HG02623 (cell line): ENCODE measurements around the gene HTRA1.

Source experiments
- ATAC-seq: cut with Tn5 transposase; IDR thresholded peaks from one replicate; pipeline ENCODE4 v1.9.1; 2021; ENCODE audit warnings: moderate library complexity; ENCODE audit not compliant: unreplicated experiment

Gene HTRA1

DNA sequence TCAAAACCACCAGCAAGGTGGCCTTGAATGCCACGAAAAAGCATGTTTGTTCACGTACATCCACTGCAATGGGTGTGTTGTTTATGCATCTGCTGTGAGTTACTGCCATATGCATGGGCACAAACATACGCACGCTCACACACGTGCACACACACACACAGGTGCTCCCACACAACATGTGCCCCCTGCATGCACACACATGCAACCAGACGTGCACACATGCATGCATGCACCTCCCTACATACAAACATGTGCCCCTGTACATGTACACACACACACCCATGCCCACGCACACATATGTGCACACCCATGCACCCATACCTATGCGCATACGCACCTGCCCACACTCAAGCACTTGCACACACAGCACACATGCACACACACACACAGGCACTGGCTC is 89.1 kb downstream of the HTRA1 start:
- no peak for ATAC-seq

DNA sequence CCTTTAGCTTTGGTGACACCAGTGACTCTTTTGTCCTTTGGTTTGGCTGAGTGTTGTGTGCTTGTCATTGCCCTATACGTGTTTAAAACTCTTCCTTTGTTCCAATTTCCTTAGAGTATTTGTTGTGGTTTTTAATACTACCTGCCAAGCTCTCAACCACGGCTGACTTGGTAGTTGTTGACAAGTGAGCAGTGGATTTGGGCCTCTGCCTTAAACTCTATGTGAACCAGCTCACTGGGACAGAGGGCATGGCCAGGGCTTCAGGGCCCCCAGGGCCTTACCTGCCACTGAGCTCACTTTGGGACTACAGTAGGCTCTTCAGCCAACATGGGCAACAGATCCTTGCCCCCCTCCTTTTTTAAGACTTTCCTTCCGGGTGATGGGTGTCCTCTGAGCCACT is 89.6 kb downstream of the HTRA1 start:
- no peak for ATAC-seq

DNA sequence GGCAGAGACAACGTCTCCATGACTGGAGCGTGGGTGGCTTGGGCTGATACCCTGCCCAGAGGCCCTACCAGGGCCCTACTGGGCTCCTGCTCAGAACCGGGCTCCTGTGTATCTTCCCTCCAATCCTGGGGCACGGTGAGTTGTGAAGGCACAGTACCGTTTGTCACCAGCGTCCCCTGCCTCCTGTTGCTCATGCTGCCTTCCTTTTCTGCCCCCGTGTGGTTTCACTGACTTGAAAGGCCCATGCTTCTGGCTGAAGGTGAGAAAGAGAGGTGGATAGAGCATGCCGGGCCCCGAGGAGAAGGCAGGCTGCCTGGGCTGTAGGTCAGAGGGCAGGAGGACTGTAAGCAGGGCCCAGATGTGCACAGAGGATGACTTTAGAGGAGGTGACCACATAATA is 90.1 kb downstream of the HTRA1 start:
- no peak for ATAC-seq

DNA sequence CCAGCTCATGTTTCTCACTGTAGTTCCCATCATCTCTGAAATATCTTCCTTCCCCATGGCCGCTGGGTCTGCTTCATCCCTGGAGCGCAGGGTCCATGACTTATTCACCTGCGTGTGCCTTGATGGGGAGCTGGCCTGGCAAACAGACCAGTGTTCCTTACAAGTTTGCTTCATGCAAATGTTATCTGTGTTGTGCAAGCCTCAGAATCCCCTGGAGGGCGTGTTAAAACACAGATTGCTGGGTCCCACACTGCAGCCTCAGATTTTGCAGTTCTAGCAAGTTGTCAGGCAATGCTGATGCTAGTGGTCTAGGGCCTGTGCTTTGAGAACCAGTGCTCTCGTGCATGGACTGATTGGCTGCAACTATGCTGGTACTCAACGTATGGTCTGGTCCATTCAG is 92.0 kb downstream of the HTRA1 start:
- ATAC-seq: no peak

DNA sequence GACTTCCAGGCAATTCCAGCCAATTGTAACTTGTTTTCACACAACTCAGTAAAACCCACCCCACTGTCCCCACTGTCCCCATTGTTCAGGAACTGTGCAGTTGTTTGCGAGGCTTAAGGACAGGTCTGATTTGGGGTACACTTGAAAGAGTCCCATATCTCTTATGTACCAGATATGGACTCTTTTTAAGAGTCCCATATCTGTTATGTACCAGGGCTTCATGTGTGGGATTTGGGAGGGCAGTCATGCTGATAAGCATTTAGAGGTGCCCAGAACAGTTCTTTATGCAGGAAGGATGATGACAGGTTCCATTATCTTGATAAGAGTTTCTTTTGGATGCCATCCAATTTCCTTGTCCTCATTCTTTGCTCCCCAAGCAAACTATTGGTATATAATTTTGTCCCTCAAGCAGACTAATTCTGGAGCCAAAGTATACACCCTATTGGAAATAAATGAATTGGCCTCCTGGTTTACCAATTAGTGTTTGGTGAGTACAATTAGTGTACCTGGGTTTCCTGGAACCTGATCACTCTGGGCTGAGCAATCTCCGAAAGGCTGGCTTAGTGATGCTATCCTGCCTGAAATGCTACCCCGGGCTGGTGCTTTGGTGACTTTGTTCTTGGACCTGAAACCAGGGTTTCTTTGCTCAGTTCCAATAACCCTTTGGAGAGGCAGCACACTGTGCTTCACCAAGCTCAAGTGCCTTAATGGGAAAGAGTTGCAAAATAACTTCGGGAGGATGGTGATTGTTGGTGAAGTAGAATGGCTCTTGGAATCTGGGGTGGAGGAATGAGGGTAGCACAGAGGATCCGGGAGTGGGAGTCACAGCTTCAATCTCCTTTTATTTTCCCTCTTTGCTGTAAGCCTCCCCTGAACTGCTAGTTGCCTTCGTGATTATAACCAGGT is 93.0 kb downstream of the HTRA1 start:
- no peak for ATAC-seq

DNA sequence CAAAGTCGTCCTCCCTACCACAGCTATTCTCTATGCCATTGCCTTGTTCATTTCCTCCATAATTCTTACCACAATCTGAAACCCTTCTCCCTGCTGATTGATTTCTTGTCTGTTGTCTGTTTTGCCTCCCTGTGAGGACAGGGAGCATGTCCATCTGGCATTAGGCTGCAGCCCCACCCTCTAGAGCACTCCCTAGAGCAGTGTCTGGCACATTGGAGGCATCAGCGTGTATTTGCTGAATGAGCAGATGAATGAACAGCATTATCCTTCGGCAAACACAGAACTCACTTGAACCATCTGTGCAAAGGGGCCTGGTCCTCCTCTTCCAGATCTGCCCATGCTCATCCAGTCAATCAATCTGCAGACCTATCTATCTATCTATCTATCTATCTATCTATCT is 94.1 kb downstream of the HTRA1 start:
- no peak for ATAC-seq

DNA sequence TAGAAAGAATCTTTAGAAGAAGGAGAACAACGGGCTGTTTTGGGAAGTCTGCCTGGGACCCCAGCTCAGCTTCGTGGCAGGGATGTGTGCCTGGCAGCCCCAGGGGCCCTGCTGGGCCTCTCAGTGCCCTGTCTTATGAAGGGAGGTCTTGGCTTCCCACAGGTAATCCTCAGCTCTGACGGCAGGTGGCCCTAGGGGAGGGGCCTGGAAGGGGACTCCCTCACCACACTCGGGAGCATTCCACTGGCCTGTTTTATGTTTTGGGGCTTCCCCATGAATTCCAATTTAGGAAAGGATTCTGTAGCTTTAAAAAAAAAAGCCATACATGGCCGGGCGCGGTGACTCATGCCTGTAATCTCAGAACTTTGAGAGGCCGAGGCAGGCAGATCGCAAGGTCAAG is 96.2 kb downstream of the HTRA1 start:
- ATAC-seq: no peak

DNA sequence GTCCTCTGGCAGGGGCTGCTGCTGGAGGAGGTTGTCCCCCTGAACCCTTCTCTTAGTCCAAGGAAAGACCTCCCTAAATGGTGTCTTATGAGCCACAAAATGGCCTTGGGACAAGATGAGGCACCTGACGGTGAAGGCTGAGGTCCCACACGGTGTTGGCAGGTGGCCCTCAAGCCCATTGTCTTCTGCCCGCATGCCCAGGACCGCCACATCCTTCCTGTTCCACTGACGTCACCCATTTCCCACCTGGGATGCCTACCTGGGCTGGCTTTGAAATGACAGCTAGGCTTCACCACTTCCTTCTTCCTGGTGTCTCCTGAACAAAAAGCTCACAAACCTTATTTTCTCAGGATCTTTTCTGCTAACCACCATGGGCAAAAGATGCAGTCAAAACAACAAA is 97.1 kb downstream of the HTRA1 start:
- ATAC-seq: no peak

DNA sequence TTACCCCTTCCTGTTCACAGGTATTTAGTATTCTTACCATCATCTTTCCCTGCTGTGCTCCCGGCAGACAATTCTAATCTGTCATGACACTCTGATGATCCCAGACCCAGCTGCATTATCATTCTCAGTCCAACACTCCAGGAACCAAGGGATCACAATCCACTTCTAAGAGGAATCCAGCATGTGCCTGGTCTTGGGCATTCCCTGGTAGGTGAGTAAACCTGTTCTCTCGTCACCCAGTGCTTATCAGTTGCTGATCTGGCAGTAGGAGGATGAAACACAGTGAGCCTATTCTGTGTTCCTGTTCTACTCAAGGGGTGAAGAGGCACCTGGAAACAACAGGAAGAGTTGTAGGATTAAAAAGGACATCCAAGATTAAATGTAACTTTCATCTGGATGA is 97.9 kb downstream of the HTRA1 start:
- no peak for ATAC-seq

DNA sequence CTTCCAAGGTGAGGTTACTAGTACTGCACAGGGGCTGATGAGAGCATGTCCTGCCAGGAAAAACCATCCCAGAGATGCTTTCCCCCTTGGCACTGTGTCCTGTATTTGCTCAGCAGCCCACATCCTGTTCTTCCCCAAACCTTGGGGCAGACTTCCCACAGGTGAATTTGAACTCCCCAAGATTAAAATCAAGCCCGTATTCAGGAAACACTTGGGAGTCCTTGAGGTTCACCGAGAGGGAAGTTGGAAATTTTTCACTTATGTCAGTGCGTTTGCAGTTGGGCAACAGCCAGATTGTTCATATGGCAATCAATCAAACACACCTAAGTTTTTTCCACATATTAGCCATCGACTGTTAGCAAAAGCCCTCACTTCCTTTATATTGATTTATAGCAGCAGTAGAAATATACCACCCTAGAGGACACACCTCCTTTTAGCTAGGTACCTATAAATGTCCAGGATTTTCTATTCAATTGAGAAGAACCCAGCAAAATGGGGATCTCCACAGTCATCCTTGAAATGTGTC is 99.0 kb downstream of the HTRA1 start, which contains the start of gene DMBT1:
Gene DMBT1 (plus strand): TSS at position 476 of the 526 bp plus-strand sequence. CDS start 17 bp downstream, at position 493.
- ATAC-seq: no peak

DNA sequence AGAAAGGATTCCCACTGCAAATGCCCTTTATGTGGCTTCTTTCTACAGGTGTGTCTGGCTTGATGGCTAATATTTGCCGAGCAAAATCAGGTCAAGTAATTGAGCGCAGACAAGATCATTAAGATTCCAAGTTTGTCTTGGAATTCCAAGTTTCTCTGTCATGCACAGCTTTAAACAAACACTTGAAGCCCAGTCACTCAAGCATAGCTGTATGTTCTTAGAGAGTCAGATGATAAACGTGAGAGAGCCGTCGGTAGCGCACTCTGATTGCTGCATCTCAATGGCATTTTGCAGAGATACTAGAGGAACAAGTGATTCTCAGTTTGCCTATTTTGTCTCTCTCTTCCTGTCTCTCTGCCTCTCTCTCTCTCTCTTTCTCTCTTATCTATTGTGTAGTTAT is 99.9 kb downstream of the HTRA1 start:
- ATAC-seq: no peak

DNA sequence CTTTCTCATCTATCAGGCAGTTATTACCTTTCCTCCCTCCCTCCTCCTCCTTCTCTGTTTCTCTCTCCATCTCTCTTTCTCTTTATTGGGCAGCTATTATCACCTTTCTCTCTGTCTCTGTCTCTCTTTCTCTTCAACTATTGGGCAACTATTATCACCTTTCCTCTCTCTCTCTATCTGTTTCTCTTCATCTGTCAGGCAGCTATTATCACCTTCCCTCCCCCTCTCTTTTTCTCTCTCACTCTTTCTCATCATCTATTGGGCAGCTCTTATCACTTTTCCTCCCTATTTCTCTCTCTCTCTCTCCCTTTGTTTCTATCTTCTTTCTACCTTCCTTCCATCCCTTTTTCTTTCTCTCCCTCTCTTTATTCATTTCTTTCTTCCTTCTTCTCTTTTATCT is 100.4 kb downstream of the HTRA1 start:
- ATAC-seq: no peak
